H1 (cell line): ENCODE results near the gene SURF4. TPM values are rescaled to one million over a fixed set of nuclear protein-coding genes. Genes with fewer than 3 reads are reported as not detected.

Experiments used
- CTCF ChIA-PET: fragments of 300-600 bp; sonication (Branson Sonifier 250); formaldehyde crosslinking; loops from one replicate; lab custom pipeline; 2021; ENCODE audit not compliant: partially characterized antibody; lab: Charles Lee
- POLR2A ChIA-PET: fragments of 300-600 bp; sonication (Branson Sonifier 250); formaldehyde crosslinking; loops from one replicate; lab custom pipeline; 2021; ENCODE audit warnings: inconsistent platforms; ENCODE audit not compliant: partially characterized antibody; lab: Charles Lee
- DNase-seq, 2 experiments: peaks; one replicate each; pipeline versions ENCODE4 v3.0.0 to v3.0.0-alpha.2; 2010 to 2022; ENCODE audit warnings: low spot score in 2 of 2, low read depth in 1 of 2, mixed read lengths in 1 of 2
- FAIRE-seq: peaks from 2 replicates; lab custom pipeline; 2011; peaks lifted over from hg19 to GRCh38; lab: Jason Lieb, UNC
- H2AFZ ChIP-seq: 2 replicates; pipeline ENCODE4 v1.8.1; 2012; ENCODE audit warnings: low read length, inconsistent platforms
- H2AK5ac ChIP-seq: 2 replicates; pipeline ENCODE4 v1.6.1; 2013; ENCODE audit warnings: low read depth, low read length
- H2BK120ac ChIP-seq: replicated peaks from 2 replicates; pipeline ENCODE3; 2013; ENCODE audit warnings: low read depth, low read length, inconsistent platforms
- H2BK12ac ChIP-seq: 2 replicates; pipeline ENCODE4 v1.6.1; 2013; ENCODE audit warnings: low read depth, low read length
- H2BK15ac ChIP-seq: 2 replicates; pipeline ENCODE4 v1.6.1; 2013; ENCODE audit warnings: low read length
- H2BK20ac ChIP-seq: 2 replicates; pipeline ENCODE4 v1.6.1; 2013; ENCODE audit warnings: low read length
- H2BK5ac ChIP-seq: 2 replicates; pipeline ENCODE4 v1.6.1; 2013; ENCODE audit warnings: low read depth, low read length
- H3K14ac ChIP-seq: 2 replicates; pipeline ENCODE4 v1.6.1; 2013; ENCODE audit warnings: inconsistent platforms; ENCODE audit not compliant: insufficient read length
- H3K18ac ChIP-seq: 2 replicates; pipeline ENCODE4 v1.6.1; 2013; ENCODE audit warnings: low read length; ENCODE audit errors: extremely low read depth
- H3K23ac ChIP-seq: 2 replicates; pipeline ENCODE4 v1.6.1; 2013; ENCODE audit warnings: inconsistent platforms; ENCODE audit not compliant: insufficient read length
- H3K23me2 ChIP-seq: 2 replicates; pipeline ENCODE4 v1.6.1; 2013; ENCODE audit warnings: low read depth, low read length
- H3K27ac ChIP-seq: 2 replicates; pipeline ENCODE4 v1.6.1; 2011; ENCODE audit warnings: low read depth, low read length, inconsistent platforms
- H3K27me3 ChIP-seq, 4 experiments: replicated peaks in 1 of 4; 1 replicate in 1 of 4; 2 replicates in 3 of 4; pipeline versions ENCODE4 v1.6.1 to v1.8.1; 2011 to 2013; ENCODE audit warnings: low read length in 3 of 4, mild to moderate bottlenecking in 3 of 4, inconsistent platforms in 2 of 4, mixed read lengths in 2 of 4, moderate library complexity in 1 of 4; ENCODE audit not compliant: control insufficient read depth in 3 of 4, insufficient read depth in 3 of 4; ENCODE audit errors: extremely low read depth in 1 of 4
- H3K36me3 ChIP-seq, 4 experiments: 2 replicates each; pipeline versions ENCODE4 v1.6.1 to v1.8.1; 2011 to 2013; ENCODE audit warnings: mild to moderate bottlenecking in 4 of 4, low read length in 3 of 4, moderate library complexity in 2 of 4, control low read depth in 1 of 4, inconsistent platforms in 1 of 4; ENCODE audit not compliant: insufficient read depth in 4 of 4, control insufficient read depth in 2 of 4
- H3K4ac ChIP-seq: replicated peaks from 2 replicates; pipeline ENCODE3; 2013; ENCODE audit warnings: low read length, low read depth, mixed read lengths, inconsistent platforms; ENCODE audit not compliant: insufficient read length
- H3K4me1 ChIP-seq, 4 experiments: replicated peaks in 1 of 4; 1 replicate in 1 of 4; 2 replicates in 3 of 4; pipeline versions ENCODE4 v1.6.1 to v1.8.1; 2011 to 2013; ENCODE audit warnings: low read length in 3 of 4, inconsistent platforms in 2 of 4, mixed read lengths in 1 of 4; ENCODE audit not compliant: insufficient read depth in 4 of 4, control insufficient read depth in 3 of 4
- H3K4me2 ChIP-seq, 2 experiments: 2 replicates each; pipeline versions ENCODE4 v1.6.1 to v1.8.1; 2011 to 2013; ENCODE audit warnings: low read depth in 2 of 2, low read length in 2 of 2, control low read depth in 1 of 2, inconsistent platforms in 1 of 2, mild to moderate bottlenecking in 1 of 2; ENCODE audit not compliant: insufficient read depth in 1 of 2
- H3K4me3 ChIP-seq, 4 experiments: fragments of 200-600, 300-600 bp in 1 of 4; sonication (generic), shearing (Covaris generic), sonication (Bioruptor Twin) in 1 of 4; 2 replicates each; pipeline versions ENCODE4 v1.5.1 to v1.8.1; 2011 to 2016; ENCODE audit warnings: low read length in 4 of 4, low read depth in 3 of 4, control low read depth in 2 of 4, inconsistent platforms in 2 of 4, mild to moderate bottlenecking in 2 of 4, mixed read lengths in 1 of 4, moderate library complexity in 1 of 4; ENCODE audit not compliant: insufficient read depth in 2 of 4; ENCODE audit errors: extremely low read depth in 1 of 4
- H3K56ac ChIP-seq: replicated peaks from 2 replicates; pipeline ENCODE3; 2013; ENCODE audit warnings: low read depth, mild to moderate bottlenecking, mixed read lengths, low read length, inconsistent platforms; ENCODE audit not compliant: insufficient read length
- H3K79me1 ChIP-seq: 2 replicates; pipeline ENCODE4 v1.6.1; 2013; ENCODE audit warnings: low read depth, low read length, control low read depth
- H3K79me2 ChIP-seq, 2 experiments: 2 replicates each; pipeline versions ENCODE4 v1.6.1 to v1.8.1; 2012 to 2013; ENCODE audit warnings: low read length in 2 of 2, mild to moderate bottlenecking in 2 of 2, inconsistent platforms in 1 of 2; ENCODE audit not compliant: insufficient read depth in 2 of 2, control insufficient read depth in 1 of 2
- H3K9ac ChIP-seq, 4 experiments: replicated peaks in 1 of 4; 1 replicate in 1 of 4; 2 replicates in 3 of 4; pipeline versions ENCODE4 v1.6.1 to v1.8.1; 2011 to 2013; ENCODE audit warnings: low read depth in 3 of 4, low read length in 3 of 4, control low read depth in 2 of 4, mild to moderate bottlenecking in 2 of 4, moderate library complexity in 2 of 4, inconsistent platforms in 1 of 4; ENCODE audit errors: extremely low read depth in 1 of 4
- H3K9me3 ChIP-seq, 2 experiments: 2 replicates each; pipeline versions ENCODE4 v1.6.1 to v1.8.1; 2012 to 2013; ENCODE audit warnings: mild to moderate bottlenecking in 2 of 2, moderate library complexity in 2 of 2, control low read depth in 1 of 2, inconsistent platforms in 1 of 2, low read depth in 1 of 2, low read length in 1 of 2, mixed read lengths in 1 of 2; ENCODE audit not compliant: insufficient read depth in 2 of 2
- H4K20me1 ChIP-seq, 2 experiments: replicated peaks in 1 of 2; 2 replicates each; pipeline versions ENCODE3 to v1.8.1; 2011 to 2013; ENCODE audit warnings: inconsistent platforms in 2 of 2, low read length in 2 of 2, mild to moderate bottlenecking in 1 of 2; ENCODE audit not compliant: insufficient read depth in 2 of 2, control insufficient read depth in 1 of 2
- H4K5ac ChIP-seq: 2 replicates; pipeline ENCODE4 v1.6.1; 2013; ENCODE audit warnings: low read length, low read depth, mixed read lengths, inconsistent platforms; ENCODE audit not compliant: insufficient read length
- H4K8ac ChIP-seq: 2 replicates; pipeline ENCODE4 v1.8.0; 2013; ENCODE audit warnings: mild to moderate bottlenecking, moderate library complexity, low read length, inconsistent platforms; ENCODE audit not compliant: insufficient read depth; ENCODE audit errors: extremely low read depth
- H4K91ac ChIP-seq: replicated peaks from 2 replicates; pipeline ENCODE3; 2013; ENCODE audit warnings: low read length, mixed read lengths, inconsistent platforms; ENCODE audit not compliant: insufficient read length
- CHD1 ChIP-seq: IDR thresholded peaks from 2 replicates; pipeline ENCODE4 v1.6.1; 2012; ENCODE audit warnings: low read depth, low read length, improper control_type of control experiment
- CTBP2 ChIP-seq: IDR thresholded peaks from 2 replicates; pipeline ENCODE4 v1.7.0; 2011; ENCODE audit warnings: borderline replicate concordance, mild to moderate bottlenecking, moderate library complexity, mixed read lengths, low read length; ENCODE audit not compliant: insufficient read depth, insufficient read length
- SIRT6 ChIP-seq: IDR thresholded peaks from one replicate; pipeline ENCODE4 v1.7.1; 2012; ENCODE audit warnings: low read length, inconsistent platforms
- SP4 ChIP-seq: IDR thresholded peaks from 2 replicates; pipeline ENCODE4 v1.6.1; 2012; ENCODE audit warnings: low read length, inconsistent platforms
- TBP ChIP-seq: IDR thresholded peaks from 2 replicates; pipeline ENCODE4 v1.6.1; 2011; ENCODE audit warnings: low read depth, low read length, improper control_type of control experiment
- TEAD4 ChIP-seq: IDR thresholded peaks from 2 replicates; pipeline ENCODE4 v1.6.1; 2012; ENCODE audit warnings: low read depth, low read length, inconsistent platforms, mixed read lengths
- YY1 ChIP-seq: IDR thresholded peaks from 2 replicates; pipeline ENCODE4 v1.6.1; 2011; ENCODE audit warnings: low read depth, mild to moderate bottlenecking, low read length
- WGBS, 2 experiments: shearing (Covaris generic) in 1 of 2; methylation state at CpG; one replicate each; pipeline versions ENCODE4 v1.1.6 to v1.1.7; 2013 to 2015; ENCODE audit warnings: low lambda C conversion rate in 2 of 2, mixed read lengths in 2 of 2, inconsistent platforms in 1 of 2, low coverage in 1 of 2, missing lambda C conversion rate in 1 of 2; ENCODE audit not compliant: insufficient replicate concordance in 2 of 2, insufficient coverage in 1 of 2, insufficient read length in 1 of 2; ENCODE audit errors: extremely low coverage in 1 of 2, missing lambda C conversion rate in 1 of 2; 5-methylcytosine and 5-hydroxymethylcytosine counted together
- polyA plus RNA-seq, 7 experiments: library from polyadenylated mRNA; depleted of rRNA in 3 of 7; stranded (reverse) in 5 of 7; unstranded in 2 of 7; fragments of >200 nt in 5 of 7; fragments of 200-250 nt in 2 of 7; gene quantifications; 1 replicate in 5 of 7; 2 replicates in 1 of 7; 4 replicates in 1 of 7; pipeline versions ENCODE4 v1.2.1 to v1.2.3, GENCODE V29; 2011 to 2013; ENCODE audit warnings: missing spikeins in 2 of 7, mixed read lengths in 2 of 7
- total RNA-seq: library from RNA; stranded (reverse); fragmentation: NEBNext Ultra II Directional; extraction: Animal tissue kit (Norgen Biotek cat#: 25700); gene quantifications from 2 replicates; pipeline ENCODE4 v1.2.1, GENCODE V29; 2021
- TF ChIP-seq, protein P1 (sequence below): IDR thresholded peaks from 2 replicates; pipeline ENCODE4 v1.6.1; 2011; ENCODE audit warnings: low read length, improper control_type of control experiment
- TF ChIP-seq, protein P2 (sequence below): IDR thresholded peaks from 2 replicates; pipeline ENCODE4 v1.6.1; 2012; ENCODE audit warnings: low read length, inconsistent platforms
- TF ChIP-seq, protein P3 (sequence below): IDR thresholded peaks from 2 replicates; pipeline ENCODE4 v1.6.1; 2011; ENCODE audit warnings: low read depth, mild to moderate bottlenecking, low read length; ENCODE audit not compliant: insufficient read depth

Gene SURF4
- total and polyA plus RNA-seq, 2 of the 8 experiments (the other 6 are each of a cell fraction or from before 2014, with no cell fraction given) = 176 to 182 TPM

DNA sequence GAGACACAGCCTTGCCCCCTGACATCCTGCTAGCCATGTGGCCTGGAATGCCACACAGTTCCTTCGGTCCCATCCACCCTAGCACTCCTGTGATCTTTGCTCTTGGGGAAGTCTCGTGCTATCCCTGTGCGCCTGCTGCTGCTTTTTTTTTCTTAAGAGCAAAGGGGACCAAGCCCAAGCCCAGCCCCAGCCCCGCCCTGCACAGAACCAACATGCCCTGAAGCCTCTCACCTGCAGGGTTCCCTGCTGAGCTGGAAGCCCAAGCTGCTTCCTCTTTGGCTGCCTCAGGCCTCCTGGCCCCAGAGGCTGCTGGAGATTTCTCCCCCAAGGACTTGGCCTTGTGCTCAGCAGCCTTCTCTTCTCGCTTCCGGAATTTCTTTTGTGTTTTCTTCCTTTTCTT is 41.7 kb downstream of the SURF4 start:
- ChIA-PET CTCF (interaction anchor here (0.6 to 7.0 kb wide), 7 partner anchors 9 to 153 kb away, joined by 3 to 123 read pairs (median 4); no protein-coding TSS in a partner anchor), POLR2A (interaction anchor here (0.6 to 7.3 kb wide), 9 partner anchors 9 to 176 kb away, joined by 3 to 120 read pairs (median 4); partner anchors contain the start of genes MED22 and RPL7A)
- Histone ChIP-seq H3K4ac (no peak overlapping the region), H2BK20ac (no peak overlapping the region), H2BK5ac (0 out of 2 replicates have a peak overlapping the region, but pooled peaks have one; percentile 44), H4K20me1 (peaks cover 4 to 16% of the 10 kb centered on the region in 2 experiments), H2BK120ac (no peak overlapping the region), H3K23me2 (peaks cover 7% of the 10 kb centered on the region; the same call in 1 of the 2 replicates), H3K79me1 (peaks cover 10% of the 10 kb centered on the region), H3K27ac (no peak overlapping the region), H4K8ac (no peak overlapping the region), H2BK15ac (no peak overlapping the region), H3K23ac (no peak overlapping the region), H3K4me2 (peak overlapping the region; percentile 22 to 70; a peak in 2 of 4 replicates), H4K5ac (no peak overlapping the region), H4K91ac (no peak overlapping the region), H2AK5ac (no peak overlapping the region), H3K36me3 (peaks cover 20 to 47% (median 35%) of the 10 kb centered on the region in 4 experiments), H3K18ac (no peak overlapping the region), H2AFZ (no peak overlapping the region), H3K14ac (no peak overlapping the region), H3K27me3 (no peaks in the 10 kb centered on the region), H3K4me3 (peak overlapping the region in 1 of 4 experiments; percentile 95; a peak in 2 of 8 replicates), H3K9me3 (no peaks in the 10 kb centered on the region), H2BK12ac (no peak overlapping the region), H3K56ac (no peak overlapping the region), H3K9ac (no peak overlapping the region), H3K79me2 (peaks cover 0 to 15% of the 10 kb centered on the region in 2 experiments; a peak in 2 of 4 replicates), H3K4me1 (peaks cover 0 to 9% (median 2%) of the 10 kb centered on the region in 4 experiments; a peak in 1 of 7 replicates)
- DNase-seq (peak in 1 of 2 experiments; percentile 67), FAIRE-seq (no peak)
- WGBS, 2 experiments = 76% methylated on average over 6 of the region's 6 CpGs; no CpG with 5 or more reads in 1 of the 2 experiments
- TF ChIP-seq CHD1 (no peak), SIRT6 (no peak), TEAD4 (no peak), CTBP2 (no peak), SP4 (no peak), TBP (no peak), YY1 (no peak)
- TF ChIP-seq, protein P1, sequence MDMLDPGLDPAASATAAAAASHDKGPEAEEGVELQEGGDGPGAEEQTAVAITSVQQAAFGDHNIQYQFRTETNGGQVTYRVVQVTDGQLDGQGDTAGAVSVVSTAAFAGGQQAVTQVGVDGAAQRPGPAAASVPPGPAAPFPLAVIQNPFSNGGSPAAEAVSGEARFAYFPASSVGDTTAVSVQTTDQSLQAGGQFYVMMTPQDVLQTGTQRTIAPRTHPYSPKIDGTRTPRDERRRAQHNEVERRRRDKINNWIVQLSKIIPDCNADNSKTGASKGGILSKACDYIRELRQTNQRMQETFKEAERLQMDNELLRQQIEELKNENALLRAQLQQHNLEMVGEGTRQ = no peak
- TF ChIP-seq, protein P2, sequence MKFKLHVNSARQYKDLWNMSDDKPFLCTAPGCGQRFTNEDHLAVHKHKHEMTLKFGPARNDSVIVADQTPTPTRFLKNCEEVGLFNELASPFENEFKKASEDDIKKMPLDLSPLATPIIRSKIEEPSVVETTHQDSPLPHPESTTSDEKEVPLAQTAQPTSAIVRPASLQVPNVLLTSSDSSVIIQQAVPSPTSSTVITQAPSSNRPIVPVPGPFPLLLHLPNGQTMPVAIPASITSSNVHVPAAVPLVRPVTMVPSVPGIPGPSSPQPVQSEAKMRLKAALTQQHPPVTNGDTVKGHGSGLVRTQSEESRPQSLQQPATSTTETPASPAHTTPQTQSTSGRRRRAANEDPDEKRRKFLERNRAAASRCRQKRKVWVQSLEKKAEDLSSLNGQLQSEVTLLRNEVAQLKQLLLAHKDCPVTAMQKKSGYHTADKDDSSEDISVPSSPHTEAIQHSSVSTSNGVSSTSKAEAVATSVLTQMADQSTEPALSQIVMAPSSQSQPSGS = no peak
- TF ChIP-seq, protein P3, sequence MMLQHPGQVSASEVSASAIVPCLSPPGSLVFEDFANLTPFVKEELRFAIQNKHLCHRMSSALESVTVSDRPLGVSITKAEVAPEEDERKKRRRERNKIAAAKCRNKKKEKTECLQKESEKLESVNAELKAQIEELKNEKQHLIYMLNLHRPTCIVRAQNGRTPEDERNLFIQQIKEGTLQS = no peak
